Lung microvascular endothelial cell (primary cell): ENCODE data around the gene CEP350. TPM values are rescaled to one million over a fixed set of nuclear protein-coding genes. Genes with fewer than 3 reads are reported as not detected.
"Not testable (repeated sequence)": the region's sequence is repeated elsewhere in the genome, so short reads cannot be mapped to it uniquely, and the experiment has no call there.

Experiments used
- DNase-seq, 2 donors: peaks; one replicate each; pipeline versions ENCODE4 v3.0.0 to v3.0.0-alpha.2; 2010; ENCODE audit warnings: low read depth in 2 of 2
- total RNA-seq: library from RNA; depleted of rRNA; stranded (reverse); fragments of >200 nt; gene quantifications from 2 replicates; pipeline ENCODE4 v1.2.1, GENCODE V29; 2014

Gene CEP350
- total RNA-seq, 1 donor from 2014 or later: 46.6 TPM

DNA sequence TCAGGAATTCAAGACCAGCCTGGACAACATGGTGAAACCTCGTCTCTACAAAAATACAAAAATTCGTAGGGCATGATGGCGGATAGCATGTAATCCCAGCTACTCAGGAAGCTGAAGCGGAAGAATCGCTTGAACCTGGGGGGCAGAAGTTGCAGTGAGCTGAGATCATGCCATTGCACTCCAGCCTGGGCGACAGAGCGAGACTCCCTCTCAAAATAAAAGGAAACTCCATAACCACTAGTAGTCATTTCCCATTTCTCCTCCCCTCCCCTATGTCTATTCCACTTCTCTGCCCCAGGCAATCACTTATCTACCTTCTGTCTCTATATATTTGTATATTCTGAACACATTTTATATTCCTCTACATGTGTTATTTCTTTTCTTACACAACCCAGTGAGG, 4.0 kb upstream of the CEP350 start:
- DNase-seq: no peak

DNA sequence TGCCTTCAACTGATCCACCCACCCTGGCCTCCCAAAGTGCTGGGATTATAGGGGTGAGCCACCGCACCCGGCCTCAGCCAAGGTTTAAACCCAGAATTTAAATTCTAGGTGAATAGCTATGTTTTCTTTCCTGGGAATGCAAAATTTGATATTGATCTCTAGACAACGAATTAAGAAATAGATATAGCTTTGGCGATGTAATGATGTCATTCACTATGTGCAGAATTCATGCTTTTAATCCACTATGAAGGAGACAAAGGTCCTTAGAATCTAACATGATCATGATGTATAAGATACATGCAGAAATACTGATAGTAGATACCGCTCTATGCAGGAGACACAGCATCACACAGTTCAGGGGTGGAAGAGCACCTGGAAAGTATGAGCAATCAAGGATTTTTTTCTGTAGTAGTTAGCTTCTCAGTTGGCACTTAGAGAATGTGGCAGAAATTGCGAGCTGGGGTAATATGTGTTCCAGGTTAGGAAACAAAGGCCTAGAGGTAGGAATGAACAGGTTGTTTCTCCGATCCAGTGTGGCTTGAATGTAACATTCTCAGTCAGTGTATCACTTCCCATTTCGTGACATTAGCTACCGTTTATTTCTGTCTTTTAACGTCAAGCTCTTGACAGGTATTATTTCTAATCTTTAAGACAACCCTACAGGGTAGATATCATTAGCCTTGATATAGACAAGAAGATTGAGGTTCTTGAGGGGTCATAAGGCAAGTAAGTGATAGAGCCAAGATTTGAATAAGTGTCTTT, 3.0 kb upstream of the CEP350 start:
- DNase-seq: no peak

DNA sequence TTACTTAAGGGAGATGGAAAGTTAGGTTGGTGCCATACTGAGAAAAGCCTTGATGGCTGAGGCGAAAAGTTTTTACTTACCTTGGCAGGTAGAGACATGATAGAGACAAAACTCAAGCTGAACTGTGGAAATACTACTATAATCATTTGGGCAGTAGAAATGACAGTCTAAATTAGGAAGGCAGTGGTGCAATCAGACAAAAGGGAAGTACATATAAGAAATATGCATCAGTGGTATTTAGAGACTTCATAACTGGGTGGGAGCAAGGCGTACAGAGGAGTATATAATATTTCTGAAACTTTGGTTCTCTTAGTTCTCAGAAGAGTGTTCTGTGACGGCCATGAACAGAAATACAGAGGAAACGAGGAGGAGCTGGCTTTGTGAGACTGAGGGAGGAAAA, 2.4 kb upstream of the CEP350 start:
- no peak for DNase-seq

DNA sequence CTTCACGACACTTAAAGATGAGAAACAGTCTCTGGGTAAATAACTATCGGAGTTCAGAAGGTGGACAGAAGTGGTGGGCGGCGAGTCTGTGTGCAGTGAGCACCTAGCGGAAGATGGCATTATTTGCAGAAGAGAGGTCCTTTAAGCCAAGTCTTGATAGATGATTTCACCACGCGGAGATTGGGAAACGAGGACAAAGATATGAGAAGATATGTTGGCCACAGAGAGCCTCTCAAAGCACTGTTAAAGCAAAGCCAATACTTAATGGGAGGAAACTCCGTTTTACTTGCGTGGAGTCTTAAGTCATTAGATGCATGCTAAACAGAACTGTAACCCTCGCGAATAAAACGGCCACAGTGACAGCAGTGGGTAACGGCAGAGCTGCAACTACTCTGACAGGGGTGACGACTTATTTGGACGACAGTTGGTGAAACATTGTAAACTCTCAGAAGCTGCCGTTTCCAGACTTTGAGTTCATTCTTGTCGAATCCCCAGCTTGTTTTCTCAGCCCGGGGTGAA, 577 bp upstream of the CEP350 start:
- peak in 1 of 2 donors; percentile 54 for DNase-seq

DNA sequence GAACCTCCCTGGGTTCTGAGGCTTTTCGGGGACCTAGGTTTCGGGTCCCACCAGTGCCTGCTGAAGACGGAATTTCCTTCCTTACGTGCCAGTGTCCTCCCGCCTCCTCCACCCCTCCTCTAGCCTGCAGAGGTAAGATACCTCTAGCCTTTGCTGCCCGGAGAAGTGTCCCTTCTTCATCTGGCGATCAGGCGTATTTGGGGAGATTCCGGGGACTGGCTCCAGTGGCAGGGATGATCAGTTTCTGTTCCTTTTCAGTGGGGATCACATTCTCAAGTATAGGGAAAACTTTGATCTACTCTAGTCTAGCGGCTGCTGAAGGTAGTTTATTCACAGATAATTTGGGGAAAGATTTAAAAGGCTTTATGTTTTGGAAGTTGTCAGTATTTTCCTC, 674 bp downstream of the CEP350 start:
- peak in 1 of 2 donors; percentile 33 for DNase-seq

DNA sequence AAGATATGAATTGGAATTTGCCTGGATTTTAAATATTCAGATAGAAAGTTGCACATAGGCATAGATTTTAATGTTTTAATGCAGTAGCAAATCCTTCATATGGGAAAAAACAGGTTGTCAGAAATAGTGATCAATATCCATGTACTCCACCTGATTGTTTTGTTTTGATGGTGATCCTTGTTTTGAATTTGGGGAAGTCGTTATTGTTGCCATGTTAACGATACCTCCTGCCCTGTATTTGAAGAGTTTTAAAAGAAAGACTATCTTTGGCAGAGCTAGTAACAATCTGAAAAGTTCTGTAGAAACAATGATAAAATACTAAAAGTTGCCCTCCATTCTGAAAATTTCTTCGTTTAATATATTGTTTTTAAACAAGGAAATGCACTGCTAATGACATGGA, 1.1 kb downstream of the CEP350 start:
- DNase-seq: peak; percentile 2 to 4

DNA sequence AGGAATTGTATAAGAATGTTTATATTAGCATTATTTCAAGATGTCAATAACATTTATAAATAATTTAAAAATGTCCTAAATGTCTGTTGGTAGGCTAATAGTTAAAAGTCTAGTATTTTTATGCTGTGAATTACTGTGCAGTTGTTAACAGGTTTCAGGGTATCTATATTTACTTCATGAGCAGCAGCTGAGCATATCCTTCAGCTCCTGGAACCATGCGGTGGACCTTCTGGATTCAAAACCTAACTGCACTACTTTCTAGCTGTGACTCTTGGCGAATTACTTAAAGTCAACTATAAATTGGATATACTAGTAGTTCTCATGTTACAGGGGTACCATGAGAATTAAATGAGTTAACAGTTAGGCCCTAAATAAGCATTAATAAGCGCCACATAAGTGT, 3.7 kb downstream of the CEP350 start:
- DNase-seq: no peak

DNA sequence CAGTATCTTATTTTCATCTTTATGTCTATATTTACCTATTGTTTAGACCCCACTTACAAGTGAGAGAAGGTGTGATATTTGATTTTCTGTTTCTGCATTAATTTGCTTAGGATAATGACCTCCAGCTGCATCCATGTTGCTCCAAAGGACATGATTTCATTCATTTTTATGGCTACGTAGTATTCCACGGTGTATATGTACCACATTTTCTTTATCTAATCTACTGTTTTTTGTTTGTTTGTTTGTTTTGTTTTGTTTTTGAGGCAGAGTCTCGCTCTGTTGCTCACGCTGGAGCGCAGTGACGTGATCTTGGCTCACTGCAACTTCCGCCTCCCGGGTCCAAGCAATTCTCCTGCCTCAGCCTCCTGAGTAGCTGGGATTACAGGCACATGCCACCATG, 7.6 kb downstream of the CEP350 start:
- DNase-seq: not testable (repeated sequence)

DNA sequence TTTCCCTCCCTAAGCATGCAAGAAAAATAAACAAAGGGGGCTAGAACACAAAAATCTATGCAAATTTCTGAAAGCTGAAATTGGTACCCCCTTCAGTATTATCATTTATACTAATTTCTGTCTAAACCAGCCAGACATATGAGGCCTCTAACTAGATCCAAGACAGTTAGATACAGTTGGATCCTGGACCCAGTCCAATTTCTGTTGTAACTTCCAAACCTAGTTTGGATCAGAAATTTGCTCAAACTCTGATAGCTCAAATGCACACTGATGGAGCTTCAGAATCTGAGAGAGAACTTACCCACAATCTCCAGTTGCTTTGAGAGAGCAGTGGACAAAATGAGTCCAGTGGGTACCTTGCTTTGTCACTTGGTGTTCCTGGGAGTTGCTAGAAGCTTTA, 11.9 kb downstream of the CEP350 start:
- DNase-seq: no peak

DNA sequence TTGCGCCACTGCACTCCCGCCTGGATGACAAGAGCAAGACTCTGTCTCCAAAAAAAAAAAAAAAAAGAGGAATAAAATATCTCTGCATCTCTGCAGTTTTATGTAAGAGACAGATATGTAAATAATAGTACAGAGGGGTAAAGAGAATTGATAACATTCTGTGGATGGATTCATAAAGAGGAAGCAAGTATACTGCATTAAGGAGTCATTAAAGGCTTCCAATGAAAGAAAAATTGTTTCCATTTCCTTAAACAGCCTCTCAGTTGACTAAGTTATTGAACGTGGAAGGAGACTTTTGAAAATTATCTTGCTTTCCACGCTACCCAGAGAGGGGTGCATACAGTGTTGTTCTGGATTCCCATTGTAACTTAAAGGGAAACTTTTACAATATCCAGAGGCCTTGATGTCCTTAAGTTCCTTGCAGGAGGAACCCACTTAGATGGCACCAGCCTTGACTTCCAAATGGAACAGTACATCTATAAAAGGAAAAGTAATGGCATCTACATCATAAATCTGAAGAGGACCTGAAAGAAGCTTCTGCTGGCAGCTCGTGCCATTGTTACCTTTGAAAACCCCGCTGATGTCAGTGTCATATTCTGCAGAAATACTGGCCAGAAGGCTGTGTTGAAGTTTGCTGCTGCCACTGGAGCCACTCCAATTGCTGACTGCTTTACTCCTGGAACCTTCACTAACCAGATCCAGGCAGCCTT, 13.8 kb downstream of the CEP350 start:
- no peak for DNase-seq

DNA sequence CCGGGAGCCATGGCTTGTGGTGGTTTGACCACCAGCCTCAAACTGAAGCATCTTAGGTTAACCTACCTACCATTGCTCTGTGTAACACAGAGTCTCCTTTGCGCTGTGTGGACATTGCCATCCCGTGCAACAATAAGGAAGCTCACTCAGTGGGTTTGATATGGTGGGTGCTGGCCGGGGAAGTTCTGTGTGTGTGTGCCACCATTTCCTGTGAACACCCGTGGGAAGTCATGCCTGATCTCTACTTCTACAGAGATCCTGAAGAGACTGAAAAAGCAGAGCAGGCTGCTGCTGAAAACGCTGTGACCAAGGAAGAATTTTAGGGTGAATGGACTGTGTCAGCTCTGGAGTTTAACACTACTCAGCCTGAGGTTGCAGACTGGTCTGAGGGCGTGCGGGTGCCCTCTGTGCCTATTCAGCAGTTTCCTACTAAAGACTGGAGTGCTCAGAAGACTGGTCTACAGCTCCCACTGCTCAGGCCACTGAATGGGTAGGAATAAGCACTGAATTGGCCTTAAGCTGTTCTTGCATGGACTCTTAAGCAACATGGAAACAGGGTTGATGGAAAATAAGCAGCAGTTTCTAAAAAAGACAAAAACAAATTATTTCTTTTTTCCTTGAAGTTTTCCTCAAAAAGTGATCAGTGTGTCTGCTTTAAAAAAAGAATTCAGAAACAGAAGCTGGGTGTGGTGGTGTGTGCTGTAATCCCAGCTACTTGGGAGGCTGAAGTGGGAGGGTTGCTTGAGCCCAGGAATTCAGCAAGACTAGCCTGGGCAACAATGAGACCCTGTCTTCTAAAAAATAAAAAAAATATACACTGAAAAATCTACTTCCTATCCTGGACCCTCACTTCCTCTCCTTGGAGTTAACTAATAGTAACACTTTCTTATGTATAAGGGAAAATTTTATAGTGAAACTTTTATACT, 14.6 kb downstream of the CEP350 start:
- no peak for DNase-seq

DNA sequence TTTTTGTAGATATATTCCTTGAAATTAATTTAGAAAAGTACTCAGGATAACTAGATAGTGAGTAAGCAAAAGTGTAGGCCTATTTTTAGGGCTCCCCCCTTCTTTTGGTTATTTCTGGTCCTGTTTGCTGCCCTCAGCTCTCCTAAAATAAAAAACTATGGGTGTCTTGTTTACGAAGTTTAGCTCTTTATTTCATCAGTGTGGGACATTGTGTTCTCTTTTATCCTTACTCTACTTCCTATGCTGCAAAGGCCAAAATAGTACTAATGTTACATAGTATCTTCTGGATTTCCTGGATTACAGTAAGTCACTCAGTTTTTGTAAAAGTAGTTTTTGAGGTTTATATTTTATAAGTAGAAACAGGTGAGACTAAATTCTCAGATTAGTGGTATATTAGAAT, 15.4 kb downstream of the CEP350 start:
- DNase-seq: peak; percentile 7 to 33

DNA sequence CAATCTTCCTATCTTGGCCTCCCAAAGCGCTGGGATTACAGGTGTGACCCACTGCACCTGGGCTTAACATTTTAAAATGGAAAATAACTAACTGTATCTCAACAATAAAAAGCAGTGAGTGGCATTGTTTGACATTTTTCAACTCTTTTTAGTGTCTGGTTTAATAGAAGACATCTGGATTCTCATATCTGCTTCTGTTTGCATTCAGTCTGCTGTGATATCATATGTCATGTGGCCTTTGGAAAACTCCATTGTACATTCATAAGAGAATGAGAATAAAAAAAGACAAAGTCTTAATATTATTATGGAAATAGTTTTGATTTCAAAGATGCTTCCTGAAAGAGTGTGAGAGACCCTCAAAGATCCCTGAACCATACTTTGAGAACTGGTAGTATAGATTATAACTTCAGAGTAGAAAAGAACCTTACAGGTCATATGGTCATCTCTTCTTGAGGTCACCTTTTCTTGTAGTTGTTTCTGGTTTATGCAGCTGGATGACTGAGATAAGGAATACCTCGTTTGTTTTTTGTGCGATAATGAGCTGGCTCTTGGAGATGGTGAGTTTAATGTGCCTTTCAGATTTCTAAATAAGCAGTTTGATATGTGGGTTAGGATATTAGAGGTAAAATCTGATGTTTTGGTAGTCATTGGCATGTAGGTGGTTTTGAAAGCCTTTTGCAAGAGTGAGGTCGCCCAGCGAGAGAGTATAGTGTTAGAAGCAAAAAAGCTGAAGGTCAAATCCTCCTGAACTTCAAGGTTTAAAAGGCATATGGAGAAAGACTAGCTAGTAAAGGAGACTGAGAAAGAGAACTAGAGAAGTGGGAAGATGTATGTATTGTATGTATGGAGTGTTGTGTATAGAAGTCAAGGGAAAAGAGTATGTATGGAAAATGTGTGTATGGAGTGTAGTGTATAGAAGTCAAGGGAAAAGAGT, 17.2 kb downstream of the CEP350 start:
- DNase-seq: no peak

DNA sequence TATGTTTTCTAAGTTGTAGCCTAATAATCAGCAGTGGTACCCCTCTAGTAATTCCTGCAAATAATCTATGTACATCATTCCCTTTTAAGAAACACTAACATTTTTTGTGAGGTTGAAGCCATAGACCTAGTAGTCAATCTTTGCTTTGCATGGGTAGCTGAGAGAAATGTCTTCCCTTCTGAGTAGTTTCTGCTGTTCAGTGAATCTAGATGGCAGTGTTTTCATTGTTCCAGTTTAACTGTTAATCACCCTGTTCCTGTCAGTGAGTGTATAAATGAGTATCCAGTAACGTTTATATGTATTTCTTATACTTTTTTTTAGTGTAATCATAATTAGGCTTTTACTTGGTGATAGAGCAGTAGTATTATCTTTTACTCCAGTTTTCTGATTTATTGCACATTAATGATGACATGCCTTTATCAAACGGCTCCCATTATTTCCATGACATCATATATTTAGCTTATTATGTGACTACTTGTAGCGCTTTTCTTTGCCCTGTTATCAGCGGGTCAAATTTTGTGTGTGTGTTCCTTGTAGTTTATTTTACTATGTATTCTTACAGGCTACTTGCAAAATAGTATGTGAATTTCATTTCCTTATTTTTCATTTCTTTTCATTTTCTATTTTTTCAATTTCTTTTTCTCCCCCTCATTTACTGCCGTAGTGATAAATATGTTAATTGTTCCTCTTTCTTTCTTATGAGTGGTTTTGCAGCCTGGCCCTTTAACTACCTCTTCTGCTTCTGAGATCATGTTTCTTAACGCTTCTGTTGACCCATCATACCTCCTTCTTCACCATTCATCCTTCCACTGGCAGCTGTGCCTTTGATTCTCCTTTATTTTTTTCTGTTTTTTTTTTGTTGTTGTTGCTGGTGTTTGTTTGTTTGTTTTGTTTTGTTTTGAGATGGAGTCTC, 18.8 kb downstream of the CEP350 start:
- DNase-seq: peak in 1 of 2 donors; percentile 12

DNA sequence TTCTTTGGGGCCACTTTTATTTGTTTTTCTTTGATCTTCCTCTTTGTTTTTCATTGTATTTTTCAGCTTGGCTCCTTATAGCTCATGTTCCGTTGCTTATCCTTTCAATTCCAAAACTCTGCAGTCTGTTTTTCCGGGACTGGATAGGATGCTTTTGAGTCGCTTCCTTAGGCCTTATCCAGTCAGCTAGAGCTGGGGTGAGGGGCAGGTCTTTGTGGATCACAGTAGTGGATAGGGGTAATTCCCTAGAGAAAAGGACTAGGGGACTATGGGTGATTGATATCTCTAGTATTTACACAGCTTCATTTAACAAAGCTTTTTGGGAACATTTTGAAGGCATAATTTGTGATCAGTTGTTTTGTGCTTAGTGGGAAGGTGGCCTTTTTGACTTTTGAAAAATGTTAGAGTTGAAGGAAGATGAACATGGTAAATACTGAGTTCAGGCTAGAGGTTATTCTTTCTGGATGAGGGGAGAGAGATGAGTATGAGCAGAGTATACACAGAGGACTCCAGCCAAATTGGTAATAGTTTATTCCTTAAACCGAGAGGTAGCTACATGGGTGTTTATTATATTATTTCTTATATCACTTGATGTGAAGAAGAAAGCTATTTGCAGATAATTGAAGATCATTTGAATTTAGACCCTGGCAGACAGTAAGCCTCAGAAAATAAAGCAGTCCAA, 22.5 kb downstream of the CEP350 start:
- peak in 1 of 2 donors; percentile 3 for DNase-seq

DNA sequence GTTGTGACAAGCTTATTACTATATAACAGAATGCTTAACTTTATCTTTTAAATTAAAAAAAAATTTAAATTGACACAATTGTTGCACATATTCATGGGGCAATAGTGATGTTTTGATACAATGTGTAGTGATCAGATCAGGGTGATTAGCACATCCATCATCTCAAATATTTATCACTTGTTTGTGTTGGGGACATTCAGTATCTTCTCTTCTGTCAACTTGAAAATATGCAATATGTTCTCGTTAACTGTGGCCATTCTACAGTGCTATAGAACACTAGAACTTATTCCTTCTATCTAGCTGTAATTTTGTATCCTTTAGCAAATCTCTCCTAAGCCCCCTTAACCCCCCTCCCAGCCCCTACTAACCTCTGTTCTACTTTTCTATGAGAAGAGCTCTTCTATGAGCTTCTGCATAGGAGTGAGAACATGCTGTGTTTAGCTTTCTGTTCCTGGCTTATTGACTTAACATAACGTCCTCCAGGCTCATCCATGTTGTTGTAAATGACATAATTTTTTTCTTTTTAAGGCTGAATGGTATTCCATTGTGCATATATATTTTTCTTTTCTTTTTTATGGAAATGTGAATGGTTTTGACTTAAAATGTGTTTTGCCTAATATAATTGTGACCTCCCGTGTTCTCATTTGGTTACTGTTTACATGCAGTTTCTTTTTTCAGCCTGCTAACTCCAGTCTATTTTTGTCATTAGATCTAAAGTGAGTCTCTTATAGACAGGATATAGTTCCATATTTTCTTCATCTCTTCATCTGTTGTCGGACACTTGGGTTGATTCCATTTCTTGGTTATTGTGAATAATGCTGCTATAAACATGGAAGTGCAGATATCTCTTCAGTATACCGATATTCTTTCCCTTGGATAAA, 23.8 kb downstream of the CEP350 start:
- DNase-seq: no peak

DNA sequence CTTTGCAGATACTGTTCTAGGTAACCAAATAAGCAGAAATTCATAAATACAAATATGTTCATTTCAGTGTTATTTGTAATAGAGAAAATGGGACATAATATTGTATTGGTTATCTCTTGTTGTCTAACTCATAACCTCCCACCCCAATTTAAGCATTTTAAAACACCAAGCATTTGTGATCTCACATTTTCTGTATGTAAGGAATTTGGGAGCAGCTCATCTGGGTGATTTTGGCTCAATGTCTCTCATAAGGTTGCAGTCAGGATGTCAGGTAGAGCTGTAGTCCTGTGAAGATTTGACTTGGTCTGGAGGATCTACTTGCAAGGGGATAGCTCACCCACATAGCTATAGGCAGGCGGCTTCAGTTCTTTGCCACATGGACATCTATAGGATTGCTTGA, 29.5 kb downstream of the CEP350 start:
- DNase-seq: no peak

DNA sequence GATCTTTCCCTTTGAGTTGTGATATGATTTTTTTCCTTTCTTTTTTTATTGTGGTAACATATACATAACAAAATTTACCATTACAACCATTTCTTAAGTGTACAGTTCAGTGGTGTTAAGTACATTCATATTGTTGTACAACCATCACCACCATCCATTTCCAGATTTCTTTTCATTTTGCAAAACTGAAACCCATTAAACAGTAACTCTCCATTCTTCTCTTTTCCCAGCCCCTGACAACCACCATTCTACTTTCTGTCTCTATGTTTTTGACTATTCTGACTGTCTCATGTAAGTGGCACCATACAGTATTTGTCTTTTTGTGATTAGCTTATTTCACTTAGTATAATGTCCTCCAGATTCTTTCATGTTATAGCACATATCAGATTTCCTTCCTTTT, 30.3 kb downstream of the CEP350 start:
- no peak for DNase-seq
